HG03571 (cell line): ENCODE data around the gene AGPAT1.
A peak's percentile ranks its signal among the peaks of the same experiment; 100 is the strongest.
"Not testable (repeated sequence)": the region's sequence is repeated elsewhere in the genome, so short reads cannot be mapped to it uniquely, and the experiment has no call there.

ENCODE experiments used
- ATAC-seq: cut with Tn5 transposase; IDR thresholded peaks from one replicate; pipeline ENCODE4 v1.9.1; 2021; ENCODE audit not compliant: unreplicated experiment

The AGPAT1 gene, protein sequence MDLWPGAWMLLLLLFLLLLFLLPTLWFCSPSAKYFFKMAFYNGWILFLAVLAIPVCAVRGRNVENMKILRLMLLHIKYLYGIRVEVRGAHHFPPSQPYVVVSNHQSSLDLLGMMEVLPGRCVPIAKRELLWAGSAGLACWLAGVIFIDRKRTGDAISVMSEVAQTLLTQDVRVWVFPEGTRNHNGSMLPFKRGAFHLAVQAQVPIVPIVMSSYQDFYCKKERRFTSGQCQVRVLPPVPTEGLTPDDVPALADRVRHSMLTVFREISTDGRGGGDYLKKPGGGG

DNA sequence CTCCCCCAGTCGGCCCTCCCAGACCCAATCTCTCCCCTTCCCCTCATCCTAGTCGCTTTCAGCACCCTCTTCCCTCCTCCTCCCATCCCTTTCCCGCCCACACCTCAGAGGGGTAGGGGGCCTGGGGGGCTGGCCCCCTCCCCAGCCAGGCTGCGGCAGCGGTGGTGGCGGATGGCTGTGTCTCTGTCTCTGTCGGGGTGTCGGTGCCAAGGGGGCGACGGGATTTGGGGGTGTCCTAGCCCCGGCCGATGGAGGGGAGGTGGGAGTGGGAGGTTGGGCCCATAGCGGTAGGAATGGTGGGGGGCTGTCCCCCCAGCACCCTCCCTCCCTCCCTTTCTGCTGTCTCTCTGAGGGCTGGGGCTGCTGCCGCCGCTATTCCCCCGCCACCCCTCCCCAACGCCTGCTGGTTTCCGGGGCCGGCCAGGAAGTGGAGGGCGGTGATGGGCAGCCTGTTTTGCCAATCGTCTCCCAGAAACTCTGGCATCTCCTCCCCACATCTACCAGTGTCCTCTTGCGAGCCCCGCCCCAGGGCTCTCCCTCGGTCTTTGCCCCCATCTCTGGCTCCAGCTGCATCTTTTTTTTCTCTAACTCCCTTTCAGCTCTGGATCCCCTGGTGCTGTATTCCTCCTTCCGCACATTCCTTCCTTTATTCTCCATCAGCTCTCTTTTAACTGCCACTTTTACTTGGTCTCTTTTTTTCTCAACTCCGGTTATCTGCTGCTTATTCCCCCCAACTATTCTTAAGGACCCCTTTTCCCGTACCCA is at the start of gene AGPAT1:
AGPAT1 (minus strand) TSS at position 374 of the 765 bp plus-strand sequence. CDS start 4,588 bp downstream, outside the sequence.
- ATAC-seq = peak; percentile 31

DNA sequence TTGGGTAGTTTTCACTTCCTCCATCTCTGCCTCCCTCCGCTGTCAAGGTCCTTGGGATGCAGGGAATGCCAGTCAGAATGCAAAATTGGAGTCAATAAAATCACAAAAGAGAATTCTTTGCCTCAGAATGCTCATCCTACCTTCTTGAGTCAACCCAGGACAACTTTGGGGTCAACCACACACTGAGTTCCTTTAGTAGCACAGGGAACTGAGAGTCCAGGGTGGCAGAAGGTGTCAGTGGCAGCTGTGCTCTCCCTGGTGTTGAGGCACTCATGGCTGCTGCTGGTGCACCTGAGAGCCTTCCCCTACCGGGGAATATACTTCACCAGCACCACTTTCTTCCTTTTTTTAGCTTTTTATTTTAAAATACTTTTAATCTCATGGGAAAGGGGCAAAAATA is 48.8 kb upstream of the AGPAT1 start:
- ATAC-seq = no peak

DNA sequence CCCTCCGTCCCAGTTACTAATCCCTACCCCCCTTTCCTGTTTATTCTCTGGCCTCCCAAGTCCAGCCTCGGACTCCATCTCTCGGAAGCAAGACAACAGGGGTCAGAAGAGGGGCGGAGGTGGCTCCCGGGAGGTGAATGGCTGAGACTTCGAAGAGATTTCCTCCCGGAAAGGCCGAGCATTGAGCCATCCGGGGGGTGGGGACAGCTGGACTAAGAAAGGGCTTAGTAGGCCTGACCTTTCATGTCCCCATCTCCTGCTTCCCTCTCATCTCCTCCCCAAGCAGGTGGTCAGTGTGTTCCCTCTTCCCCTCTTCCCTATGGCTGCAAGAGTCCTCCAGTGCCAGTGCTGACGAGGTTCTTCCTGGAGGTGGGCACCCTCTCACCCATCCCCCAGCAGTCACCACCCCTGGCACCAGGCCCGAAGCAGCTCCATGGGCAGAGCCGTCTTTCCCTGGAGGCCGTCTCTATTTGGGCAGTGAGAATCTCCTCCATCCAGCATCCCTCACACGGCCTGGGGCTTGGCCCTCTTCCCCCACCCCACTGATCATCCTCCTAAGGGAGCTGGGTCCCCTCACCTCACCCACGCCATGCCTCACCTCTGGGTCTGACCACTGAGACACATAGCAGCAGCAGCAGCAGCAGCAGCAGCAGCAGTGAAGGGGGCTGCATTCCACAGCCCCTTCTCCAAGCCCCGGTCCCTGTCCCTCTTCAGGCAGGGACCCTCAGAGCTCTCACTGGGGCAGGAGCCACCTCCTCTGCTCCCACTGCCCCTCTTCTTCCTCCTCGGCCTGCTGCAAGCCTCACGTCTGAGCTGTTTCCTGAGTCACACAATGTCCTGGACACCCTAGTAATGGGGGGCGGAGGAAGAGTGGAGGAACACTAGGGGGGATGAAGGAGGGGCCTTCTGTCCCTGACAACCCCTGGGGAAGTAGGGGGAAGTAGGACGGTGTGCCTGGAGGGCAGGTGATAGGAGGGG is 47.7 kb upstream of the AGPAT1 start, which contains the start of gene NOTCH4:
NOTCH4 (minus strand) TSS at position 810 of the 978 bp plus-strand sequence; CDS start at position 671, 139 bp downstream.
- no peak for ATAC-seq

DNA sequence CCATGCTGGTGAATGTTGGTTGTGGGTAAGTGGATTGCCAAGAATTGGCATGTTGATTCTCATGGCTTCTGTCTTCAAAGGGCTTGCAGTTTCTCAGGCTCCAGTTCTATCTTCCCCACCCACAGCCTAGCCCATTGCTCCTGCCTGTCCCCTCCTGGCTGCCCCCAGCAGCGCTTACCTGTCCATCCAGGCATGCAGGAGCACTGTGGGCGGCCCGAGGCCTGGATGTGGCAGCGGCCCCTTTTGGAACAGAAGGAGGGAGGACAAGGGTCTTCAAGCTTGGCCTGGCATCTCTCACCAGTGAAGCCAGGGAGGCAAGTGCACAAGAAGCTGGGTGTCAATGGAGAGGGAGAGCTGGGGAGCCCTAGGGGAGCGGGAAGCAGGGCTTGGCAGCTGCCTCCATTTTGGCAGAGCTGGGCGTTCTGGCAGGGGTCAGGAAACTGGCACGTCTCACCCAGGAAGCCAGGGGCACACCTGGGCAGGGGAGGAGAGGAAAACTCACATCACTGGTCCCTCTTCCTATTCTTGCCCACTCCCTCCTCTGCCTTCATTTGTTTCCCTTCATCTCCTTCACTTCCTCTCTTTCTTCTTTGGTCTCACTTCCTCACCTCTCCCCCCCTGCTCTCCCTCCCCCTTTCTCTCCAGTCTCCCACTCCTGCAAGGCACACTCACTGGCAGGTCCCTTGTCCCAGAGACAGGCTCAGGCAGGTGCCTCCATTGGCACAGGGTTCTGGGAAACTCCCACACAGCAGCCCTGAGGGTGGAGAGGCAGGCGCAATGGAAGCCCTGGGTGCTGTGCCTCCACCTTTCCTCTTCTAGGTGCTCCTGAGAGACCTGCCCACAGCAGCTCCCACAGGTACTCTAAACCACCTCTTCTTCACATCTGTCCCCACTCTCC is 46.7 kb upstream of the AGPAT1 start:
- ATAC-seq = no peak

DNA sequence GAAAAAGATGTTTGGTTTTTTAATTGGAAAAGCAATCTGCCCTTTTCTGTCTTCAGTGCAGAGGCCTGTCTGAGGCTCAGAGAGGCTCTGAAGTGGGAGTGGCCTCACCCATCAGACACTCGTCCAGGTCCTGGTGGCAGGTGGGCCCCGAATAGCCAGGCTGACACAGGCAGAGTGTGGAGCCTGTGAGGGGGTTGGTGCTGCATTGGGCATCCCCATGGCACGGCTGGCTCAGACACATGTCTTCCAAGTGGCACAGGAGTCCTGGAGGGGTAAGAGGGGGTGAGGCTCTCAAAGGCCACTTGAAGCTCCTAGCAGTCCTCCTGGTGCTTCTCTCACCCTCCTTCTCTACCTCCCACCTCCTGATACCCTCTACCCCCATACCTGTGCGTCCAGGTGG is 44.1 kb upstream of the AGPAT1 start:
- ATAC-seq = no peak

DNA sequence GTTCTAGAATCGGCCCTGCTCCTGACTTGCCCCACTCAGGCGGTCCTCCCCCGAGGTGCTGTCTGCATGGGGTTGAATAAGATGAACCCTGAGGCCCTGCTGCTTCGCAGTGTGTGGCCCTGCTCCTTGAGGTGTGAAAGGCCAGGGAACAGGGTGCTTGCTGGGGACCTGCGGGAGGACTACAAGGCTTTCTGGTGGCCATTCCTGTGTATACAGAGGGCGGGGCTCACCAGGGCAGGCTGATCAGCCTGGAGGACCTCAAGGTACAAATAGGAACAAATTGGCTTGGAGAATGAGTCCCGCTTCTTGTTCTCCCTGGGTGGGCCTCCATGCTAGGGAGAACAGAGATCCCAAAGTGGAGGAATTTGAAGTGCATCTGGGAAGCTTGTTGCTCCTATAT is 42.3 kb upstream of the AGPAT1 start:
- ATAC-seq = no peak

DNA sequence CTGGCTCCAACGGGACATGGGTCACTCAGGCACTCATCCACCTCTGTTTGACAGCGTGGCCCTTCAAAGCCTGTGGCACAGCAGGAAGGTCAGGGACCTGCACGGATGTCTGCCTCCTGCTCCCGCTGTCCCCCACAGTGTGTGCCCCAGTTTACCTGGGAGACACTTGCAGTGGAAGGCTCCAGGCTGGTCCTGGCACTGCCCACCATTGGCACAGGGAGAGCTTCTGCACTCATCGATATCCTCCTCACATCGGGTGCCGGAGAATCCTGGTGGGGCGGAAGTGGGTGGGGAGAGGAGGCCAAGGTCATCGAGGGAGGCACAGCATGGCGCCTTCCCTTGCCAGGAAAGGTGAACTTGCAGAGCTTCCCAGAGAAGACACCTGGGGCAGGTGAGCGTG is 41.1 kb upstream of the AGPAT1 start:
- no peak for ATAC-seq

DNA sequence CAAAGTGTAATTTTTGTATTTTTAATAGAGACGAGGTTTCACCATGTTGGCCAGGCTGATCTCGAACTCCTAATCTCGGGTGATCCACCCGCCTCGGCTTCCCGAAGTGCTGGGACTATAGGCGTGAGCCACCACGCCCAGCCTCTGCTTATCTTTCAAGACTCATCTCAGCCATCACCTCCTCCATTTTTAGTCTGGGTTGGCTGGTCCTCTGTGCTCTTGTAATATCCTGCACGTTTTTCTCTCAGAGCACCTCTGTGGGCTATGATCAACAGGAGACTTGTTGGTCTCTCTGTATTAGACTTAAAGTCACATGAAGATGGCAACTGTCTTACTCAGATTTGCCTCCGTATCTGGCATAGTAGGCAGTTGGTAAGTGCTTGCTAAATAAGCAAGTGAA is 40.4 kb upstream of the AGPAT1 start:
- ATAC-seq = no peak

DNA sequence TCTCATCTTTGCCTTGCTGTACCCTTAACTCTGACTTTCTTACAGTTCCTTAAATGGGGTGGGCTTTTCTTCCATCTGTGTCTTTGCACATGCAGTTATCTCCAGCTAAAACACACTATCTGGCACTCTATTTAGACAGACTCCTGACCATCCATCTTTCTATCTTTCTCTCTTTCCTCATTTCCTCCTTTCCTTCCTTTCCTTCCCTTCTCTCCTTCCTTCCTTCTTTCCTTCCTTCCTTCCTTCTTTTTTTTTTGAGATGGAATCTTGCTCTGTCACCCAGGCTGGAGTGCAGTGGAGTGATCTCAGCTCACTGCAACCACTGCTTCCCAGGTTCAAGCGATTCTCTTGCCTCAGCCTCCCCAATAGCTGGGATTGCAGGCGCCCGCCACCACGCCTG is 39.7 kb upstream of the AGPAT1 start:
- ATAC-seq = no peak

DNA sequence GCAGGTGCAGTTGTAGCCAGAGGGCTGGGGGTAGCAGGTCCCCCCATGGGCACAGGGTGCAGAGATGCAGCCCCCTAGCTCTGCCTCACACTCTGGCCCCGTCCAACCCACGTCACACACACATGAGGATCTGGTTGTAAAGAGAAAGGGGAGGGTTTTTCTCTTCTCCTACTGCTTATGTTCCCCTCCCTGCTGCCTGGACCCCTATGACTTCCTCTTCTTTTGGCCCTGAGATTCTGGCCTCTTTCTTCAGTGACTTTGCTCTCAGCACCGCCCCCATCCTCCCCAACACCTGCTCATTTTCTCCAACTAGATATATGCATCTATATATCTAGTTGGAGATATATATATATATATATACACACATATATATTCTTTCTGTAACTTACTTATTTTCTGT is 38.2 kb upstream of the AGPAT1 start:
- ATAC-seq = no peak

DNA sequence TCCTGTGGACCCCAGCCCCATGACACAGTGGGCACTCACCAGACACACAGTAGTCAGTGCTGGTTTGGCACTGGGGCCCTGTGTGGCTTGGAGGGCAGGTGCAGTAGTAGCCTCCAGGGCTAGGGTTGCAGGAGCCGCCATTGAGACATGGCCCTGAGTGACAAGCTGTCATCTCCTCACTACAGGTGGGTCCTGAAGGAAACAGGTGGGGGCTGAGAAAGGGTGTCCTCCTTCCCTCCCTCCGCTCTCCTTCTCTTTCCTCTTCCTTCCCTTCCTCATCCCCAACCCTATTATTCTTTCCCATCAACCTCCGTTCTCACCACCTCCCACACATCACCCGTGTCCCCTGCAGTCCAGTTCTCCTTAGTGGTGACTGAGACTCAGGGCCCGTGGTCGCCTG is 37.8 kb upstream of the AGPAT1 start:
- ATAC-seq = no peak

DNA sequence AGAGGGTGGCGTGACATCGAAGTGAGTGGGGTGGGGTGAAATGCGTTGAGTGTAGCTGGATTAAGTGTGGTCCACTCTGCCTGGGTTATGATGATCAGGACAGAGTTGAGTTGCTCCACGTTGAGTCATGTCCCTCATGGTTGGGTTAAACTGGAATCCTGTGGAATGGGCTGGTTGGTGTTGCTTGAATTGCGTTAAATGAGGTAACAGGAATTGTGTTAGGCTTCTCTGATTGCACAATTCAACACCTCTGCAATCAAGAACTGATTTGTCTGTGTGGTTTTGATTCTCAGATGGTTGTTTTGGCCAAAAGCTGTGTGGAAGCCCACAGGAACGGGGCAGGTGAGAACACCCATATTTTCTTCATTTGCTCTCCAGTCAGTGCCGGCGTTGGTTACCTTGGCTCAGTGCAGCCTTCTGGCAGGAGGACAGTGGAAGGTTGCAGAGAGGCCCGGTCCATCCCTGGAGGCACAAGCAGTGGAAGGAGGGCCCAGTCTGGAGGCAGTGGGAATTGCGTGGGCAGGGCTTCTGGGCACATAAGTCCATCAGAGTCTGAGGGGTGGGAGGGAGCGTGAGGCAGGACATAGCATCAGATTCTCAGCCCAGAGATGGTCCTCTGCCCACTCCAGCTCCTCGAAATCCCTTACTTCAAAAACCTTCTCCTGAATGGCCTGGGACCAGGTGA is 36.3 kb upstream of the AGPAT1 start:
- ATAC-seq = no peak

DNA sequence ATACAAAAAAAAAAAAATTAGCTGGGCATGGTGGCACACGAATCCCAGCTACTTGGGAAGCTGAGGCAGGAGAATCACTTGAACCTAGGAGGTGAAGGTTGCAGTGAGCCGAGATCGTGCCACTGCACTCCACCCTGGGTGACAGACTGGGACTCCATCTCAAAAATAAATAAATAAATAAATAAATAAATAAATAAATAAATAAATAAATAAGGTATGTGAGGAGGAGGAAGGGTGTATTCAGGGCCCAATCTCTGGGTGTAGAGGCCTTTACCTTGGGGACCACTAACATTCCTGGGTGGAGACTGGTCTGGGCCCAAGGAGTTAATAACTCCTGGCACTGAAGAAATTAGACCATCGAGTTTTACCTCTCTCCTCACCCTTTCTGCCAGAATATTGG is 35.5 kb upstream of the AGPAT1 start:
- not testable (repeated sequence) for ATAC-seq

DNA sequence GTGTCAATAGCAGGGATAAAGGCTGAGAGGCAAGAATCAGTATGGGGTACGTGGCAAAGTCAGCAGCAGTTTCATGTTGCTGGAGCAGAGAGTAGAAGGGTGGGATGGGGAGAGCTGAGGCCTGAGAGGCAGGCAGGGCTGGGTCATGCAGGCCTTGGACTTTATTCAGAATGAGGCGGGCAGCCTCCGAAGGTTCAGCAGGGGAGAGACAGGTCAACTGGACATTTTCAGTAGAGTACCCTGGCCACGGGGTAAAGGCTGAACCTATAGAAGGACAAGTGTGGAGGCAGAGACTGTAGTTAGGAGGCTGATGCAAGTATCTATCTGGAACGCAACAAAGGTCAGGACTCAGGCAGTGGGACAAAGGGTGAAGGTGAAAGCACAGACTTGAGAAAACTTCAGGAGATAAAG is 34.3 kb upstream of the AGPAT1 start:
- ATAC-seq = no peak

DNA sequence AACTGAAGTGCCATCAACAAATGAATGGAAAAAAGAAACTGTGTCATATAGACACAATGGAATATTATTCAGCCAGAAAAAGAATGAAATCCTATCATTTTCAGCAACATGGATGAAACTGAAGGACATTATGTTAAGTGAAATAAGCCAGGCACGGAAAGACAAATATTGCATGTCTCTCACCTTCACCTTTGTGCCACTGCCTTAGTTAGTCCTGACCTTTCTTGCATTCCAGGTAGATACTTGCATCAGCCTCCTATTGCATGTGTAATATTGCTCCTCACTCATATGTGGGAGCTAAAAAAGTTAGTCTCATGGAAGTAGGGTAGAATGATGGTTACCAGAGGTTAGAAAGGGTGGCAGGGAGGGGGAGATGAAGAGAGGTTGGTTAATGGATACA is 33.1 kb upstream of the AGPAT1 start:
- no peak for ATAC-seq

DNA sequence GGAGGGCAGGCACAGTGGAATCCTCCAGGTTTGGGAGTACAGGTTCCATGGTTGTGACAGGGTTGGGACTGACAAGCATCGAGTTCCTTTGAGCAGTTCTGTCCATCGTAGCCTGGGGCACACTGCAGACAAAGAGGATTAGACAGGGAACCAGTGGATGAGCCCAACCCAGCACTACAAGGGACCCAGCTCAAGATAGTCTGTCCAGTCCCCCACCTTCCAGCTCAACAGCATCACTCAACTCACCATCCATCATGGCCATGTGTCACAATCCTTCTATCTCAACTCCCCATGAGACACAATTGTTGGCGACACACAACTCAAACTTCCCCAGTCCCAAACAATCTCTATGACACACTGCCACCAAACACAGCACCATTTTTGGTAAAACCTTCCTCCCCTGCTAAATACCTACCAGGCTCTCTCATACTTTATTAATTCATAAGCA is 28.4 kb upstream of the AGPAT1 start:
- no peak for ATAC-seq

DNA sequence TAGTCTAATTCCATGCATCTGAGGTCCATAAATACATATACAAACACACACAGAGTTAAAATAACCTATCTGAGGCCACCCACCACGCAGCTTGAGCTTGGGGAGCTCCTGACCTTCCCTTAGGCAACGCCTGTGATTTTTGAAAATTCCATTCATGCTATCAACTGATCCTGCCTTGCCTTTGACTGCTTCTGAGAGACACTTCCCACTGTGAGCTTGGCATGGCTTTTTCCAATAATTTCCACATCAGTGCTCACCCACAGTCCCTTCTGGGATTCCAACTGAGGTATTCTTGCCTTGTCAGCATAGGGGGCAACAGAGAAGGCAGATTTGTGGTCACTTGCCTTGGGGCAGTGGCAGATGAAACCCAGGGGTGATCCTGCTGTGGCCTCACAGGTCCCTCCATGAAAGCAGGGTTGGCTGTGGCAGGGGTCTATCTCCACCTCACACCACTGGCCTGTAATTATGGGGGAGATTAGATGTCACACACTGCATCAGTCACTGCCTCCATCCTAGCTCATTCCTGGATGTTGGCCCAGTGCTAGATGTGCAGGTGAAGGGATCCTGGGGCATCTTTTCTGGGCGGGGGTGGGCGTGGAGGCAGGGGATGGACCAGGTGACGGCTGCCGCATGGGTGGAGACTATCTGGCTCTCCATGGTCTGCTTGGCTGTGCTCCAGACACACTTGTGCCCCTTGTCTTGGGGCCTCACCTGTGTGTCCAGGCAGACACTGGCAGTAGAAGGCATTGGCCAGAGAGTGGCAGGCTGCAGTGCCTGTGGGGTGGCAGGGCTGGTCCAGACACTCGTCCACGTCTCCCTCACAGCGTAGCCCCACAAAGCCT is 27.8 kb upstream of the AGPAT1 start:
- no peak for ATAC-seq

DNA sequence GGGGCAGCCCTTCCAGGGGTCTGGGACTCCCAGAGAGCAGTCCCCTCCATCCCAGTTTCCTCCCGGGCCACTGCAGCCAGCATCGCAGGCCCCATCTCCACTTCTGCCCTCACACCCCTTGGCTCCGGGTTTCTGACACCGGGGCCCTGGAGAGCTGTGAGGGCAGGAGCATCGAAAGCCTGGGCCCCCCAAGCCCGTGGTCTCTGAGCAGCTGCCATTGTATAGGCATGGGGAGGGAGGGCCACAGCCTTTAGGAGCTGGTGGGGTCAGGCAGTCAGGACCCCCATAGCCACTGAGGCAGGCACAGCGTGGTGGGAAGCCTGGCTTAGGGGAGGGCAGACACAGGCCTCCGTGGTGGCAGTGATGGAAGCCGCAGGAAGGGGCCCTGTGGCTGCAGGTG is 26.3 kb upstream of the AGPAT1 start:
- ATAC-seq = no peak
